K562 (cell line): ENCODE measurements around the gene GALNT7. TPM values are rescaled to one million over a fixed set of nuclear protein-coding genes. Genes with fewer than 3 reads are reported as not detected.
A peak's percentile ranks its signal among the peaks of the same experiment; 100 is the strongest.

Experiments
- ATAC-seq: fragments of 200-7000 bp; cut with Tn5 transposase; 3 replicates; pipeline ENCODE4 v1.9.1; 2020; ENCODE audit warnings: moderate library complexity
- BruUV-seq: library from RNA; stranded (reverse); fragments of 400-500 nt; replicated peaks from 2 replicates; lab custom pipeline; 2021; lab: Mats Ljungman, UMichigan
- CTCF ChIA-PET: fragments of 300-600 bp; formaldehyde crosslinking; extraction: SDS; loops from one replicate; lab custom pipeline; 2021; ENCODE audit warnings: low intra/inter-chr PET ratio; lab: Yijun Ruan, JAX
- POLR2A ChIA-PET: fragments of 300-600, 350-650 bp; sonication (Branson Sonifier 250); formaldehyde crosslinking; extraction: SDS; loops from one replicate; lab custom pipeline; 2021; ENCODE audit warnings: antibody characterized with exemption, inconsistent platforms; lab: Yijun Ruan, JAX
- DNase-seq, 4 experiments: peaks; one replicate each; pipeline versions ENCODE4 v3.0.0 to v3.0.0-alpha.2; 2011 to 2018; ENCODE audit warnings: low spot score in 3 of 4, mixed read lengths in 3 of 4; ENCODE audit errors: extremely low read depth in 1 of 4
- FAIRE-seq: peaks from 2 replicates; lab custom pipeline; 2011; peaks lifted over from hg19 to GRCh38; lab: Jason Lieb, UNC
- H2AFZ ChIP-seq: 2 replicates; pipeline ENCODE4 v1.6.0; 2011; ENCODE audit warnings: low read depth, low read length, control low read depth, inconsistent platforms
- H3K27ac ChIP-seq: fragments of 200-600 bp; 3 replicates; pipeline ENCODE4 v1.8.0; 2011; ENCODE audit warnings: low read depth, mild to moderate bottlenecking, control low read depth, inconsistent platforms, low read length, moderate library complexity, mixed read lengths; ENCODE audit errors: extremely low read depth
- H3K27me3 ChIP-seq, 2 experiments: fragments of 300-600 bp in 1 of 2; 2 replicates in 1 of 2; 3 replicates in 1 of 2; pipeline versions ENCODE4 v1.6.0 to v1.8.0; 2011; ENCODE audit warnings: inconsistent platforms in 2 of 2, low read length in 2 of 2, mild to moderate bottlenecking in 1 of 2, mixed read lengths in 1 of 2, moderate library complexity in 1 of 2; ENCODE audit not compliant: control insufficient read depth in 2 of 2, insufficient read depth in 2 of 2
- H3K36me3 ChIP-seq: fragments of 300-600 bp; 3 replicates; pipeline ENCODE4 v1.8.0; 2011; ENCODE audit warnings: mild to moderate bottlenecking, low read length, inconsistent platforms; ENCODE audit not compliant: control insufficient read depth, insufficient read depth
- H3K4me1 ChIP-seq, 2 experiments: fragments of 200-600 bp in 1 of 2; replicated peaks in 1 of 2; 2 replicates in 1 of 2; 3 replicates in 1 of 2; pipeline versions ENCODE4 v1.5.1 to v1.8.0; 2011; ENCODE audit warnings: inconsistent platforms in 2 of 2, low read length in 2 of 2, mild to moderate bottlenecking in 1 of 2, mixed read lengths in 1 of 2, moderate library complexity in 1 of 2; ENCODE audit not compliant: control insufficient read depth in 2 of 2, insufficient read depth in 2 of 2
- H3K4me2 ChIP-seq: 2 replicates; pipeline ENCODE4 v1.6.1; 2011; ENCODE audit warnings: low read length, control low read depth, inconsistent platforms, mixed read lengths; ENCODE audit not compliant: insufficient read depth
- H3K4me3 ChIP-seq: fragments of 200-600 bp; sonication (generic), shearing (Covaris generic); 2 replicates; pipeline ENCODE4 v1.5.1; 2016; ENCODE audit warnings: control low read depth, inconsistent platforms
- H3K79me2 ChIP-seq: fragments of 200-600 bp; 3 replicates; pipeline ENCODE4 v1.8.0; 2011; ENCODE audit warnings: low read length, inconsistent platforms; ENCODE audit not compliant: control insufficient read depth, insufficient read depth
- H3K9ac ChIP-seq, 2 experiments: 2 replicates each; pipeline versions ENCODE4 v1.6.0 to v1.6.1; 2011; ENCODE audit warnings: low read depth in 2 of 2, low read length in 2 of 2, control low read depth in 1 of 2, inconsistent platforms in 1 of 2, mild to moderate bottlenecking in 1 of 2, mixed read lengths in 1 of 2; ENCODE audit not compliant: insufficient read depth in 1 of 2
- H3K9me1 ChIP-seq: one replicate; pipeline ENCODE4 v1.6.0; 2011; ENCODE audit warnings: inconsistent platforms, mild to moderate bottlenecking, low read length, moderate library complexity; ENCODE audit not compliant: control insufficient read depth, insufficient read depth
- H3K9me3 ChIP-seq: replicated peaks from 2 replicates; pipeline ENCODE4 v1.5.1; 2011; ENCODE audit warnings: low read depth, low read length, inconsistent platforms; ENCODE audit not compliant: control insufficient read depth, insufficient read depth
- H4K20me1 ChIP-seq: replicated peaks from 2 replicates; pipeline ENCODE4 v1.6.1; 2011; ENCODE audit warnings: low read length, inconsistent platforms, mixed read lengths; ENCODE audit not compliant: control insufficient read depth, insufficient read depth
- ASH1L ChIP-seq: fragments of 450-650 bp; IDR thresholded peaks from 2 replicates; pipeline ENCODE4 v1.6.1; 2018; ENCODE audit warnings: borderline replicate concordance, mild to moderate bottlenecking, low read depth; ENCODE audit not compliant: partially characterized antibody
- BCLAF1 ChIP-seq, 2 experiments: fragments of 450-650 bp in 1 of 2; IDR thresholded peaks; 2 replicates each; pipeline ENCODE4 v1.6.1; 2011 to 2017; ENCODE audit warnings: low read depth in 2 of 2, antibody characterized with exemption in 1 of 2, borderline replicate concordance in 1 of 2, low read length in 1 of 2, mild to moderate bottlenecking in 1 of 2, mixed read lengths in 1 of 2; ENCODE audit not compliant: control insufficient read depth in 1 of 2
- EHMT2 ChIP-seq: fragments of 450-650 bp; IDR thresholded peaks from 2 replicates; pipeline ENCODE4 v1.6.1; 2018; ENCODE audit warnings: antibody characterized with exemption
- FOXJ2 ChIP-seq: fragments of 200-800 bp; sonication (Bioruptor generic); IDR thresholded peaks from 2 replicates; pipeline ENCODE4 v1.6.1; 2016; ENCODE audit warnings: missing genetic modification characterization, missing compliant biosample characterization
- GTF2A2 ChIP-seq: IDR thresholded peaks from 2 replicates; pipeline ENCODE4 v1.6.1; 2016; ENCODE audit warnings: mild to moderate bottlenecking, missing genetic modification characterization, missing compliant biosample characterization
- KDM1A ChIP-seq, 2 experiments: fragments of 450-650 bp; IDR thresholded peaks; 2 replicates each; pipeline ENCODE4 v1.6.1; 2016; ENCODE audit warnings: mild to moderate bottlenecking in 2 of 2
- MAFG ChIP-seq: fragments of 450-650 bp; conservative IDR thresholded peaks from 2 replicates; pipeline ENCODE4 v1.6.1; 2016; ENCODE audit warnings: missing genetic modification characterization, missing compliant biosample characterization
- NFE2 ChIP-seq: IDR thresholded peaks from 2 replicates; pipeline ENCODE4 v1.6.1; 2014; ENCODE audit warnings: antibody characterized with exemption, low read depth
- PKNOX1 ChIP-seq: fragments of 450-650 bp; IDR thresholded peaks from 2 replicates; pipeline ENCODE4 v1.6.1; 2016
- SREBF2 ChIP-seq: sonication (generic); formaldehyde crosslinking; IDR thresholded peaks from 2 replicates; pipeline ENCODE4 v1.4.0; 2020; ENCODE audit warnings: mild to moderate bottlenecking, missing genetic modification reagents
- WGBS: fragments of 100-300 bp; shearing (Covaris generic); methylation state at CpG from one replicate; pipeline ENCODE4 v1.1.6; 2016; ENCODE audit warnings: low coverage, mixed read lengths; ENCODE audit not compliant: insufficient coverage; ENCODE audit errors: missing lambda C conversion rate; 5-methylcytosine and 5-hydroxymethylcytosine counted together
- in situ Hi-C: fragments of 300-500 bp; cut with MboI; formaldehyde crosslinking; loops from 4 replicates; pipeline ENCODE4 v1.15.0; 2018; ENCODE audit warnings: inconsistent platforms, mixed read lengths
- intact Hi-C: fragments of 100-400 bp; cut with micrococcal nuclease; formaldehyde crosslinking; loops from 2 replicates; pipeline ENCODE4 v1.14.2; 2022
- polyA plus RNA-seq, 8 experiments: library from polyadenylated mRNA; depleted of rRNA in 4 of 8; stranded (reverse) in 5 of 8; unstranded in 3 of 8; fragments of >200 nt; fragmentation: Nextera tagmentation in 2 of 8; fragmentation: Illumina TruSeq in 1 of 8; extraction: Ambion mirVana in 2 of 8; extraction: Trizol in 1 of 8; gene quantifications; 2 replicates each; pipeline versions ENCODE4 v1.2.1 to v1.2.3, GENCODE V29; 2011 to 2014; ENCODE audit warnings: inconsistent platforms in 1 of 8, missing spikeins in 1 of 8
- total RNA-seq, 7 experiments: library from RNA; depleted of rRNA in 6 of 7; stranded (reverse); fragments of >200 nt in 6 of 7; fragmentation: Illumina TruSeq in 2 of 7; extraction: Trizol in 2 of 7; gene quantifications; 2 replicates each; pipeline versions ENCODE4 v1.2.1 to v1.2.3, GENCODE V29; 2011 to 2021; ENCODE audit warnings: low replicate concordance in 1 of 7

The GALNT7 gene
- total and polyA plus RNA-seq, 9 of the 15 experiments (the other 6 are each of a cell fraction or from before 2014, with no cell fraction given) = 16.7 to 38.7 (median 31.1) TPM

- in situ Hi-C loops = no loop called here
- H3K9me3 ChIP-seq = peaks cover 2% of the 10 kb centered on the region; the same call in 1 of the 2 replicates
- H3K27ac ChIP-seq = peak overlapping the region; percentile 45; the same call in 1 of the 3 replicates
- no peak overlapping the region for H3K9ac ChIP-seq
- TF ChIP-seq FOXJ2 (tag) (no peak), KDM1A (IDR thresholded peaks at IDR 0.05) (peak in 1 of 2 experiments; percentile 12; a peak in 1 of 4 replicates), GTF2A2 (tag) (no peak)
- TF ChIP-seq, all 486 proteins: peak for 1
- peak overlapping the region; percentile 10; the same call in 1 of the 2 replicates for H3K4me2 ChIP-seq
- no peaks in the 10 kb centered on the region for H3K9me1 ChIP-seq
- no peak overlapping the region for H2AFZ ChIP-seq
- peak; percentile 11 for FAIRE-seq
- H3K36me3 ChIP-seq = no peaks in the 10 kb centered on the region; the same call in 1 of the 3 replicates
- WGBS = 39% methylated on average over 4 of the region's 4 CpGs
- H3K4me1 ChIP-seq = peaks cover 0 to 25% of the 10 kb centered on the region in 2 experiments; a peak in 2 of 5 replicates
- peaks cover 78% of the 10 kb centered on the region for H3K79me2 ChIP-seq
- POLR2A ChIA-PET = no interaction called here
- CTCF ChIA-PET = no interaction called here
- no TSS peak for BruUV-seq
- H4K20me1 ChIP-seq = no peaks in the 10 kb centered on the region
- H3K27me3 ChIP-seq = no peaks in the 10 kb centered on the region
- H3K4me3 ChIP-seq = no peak overlapping the region
- intact Hi-C loops = no loop called here
- peak; percentile 72 for ATAC-seq
- peak in 1 of 4 experiments; percentile 30 for DNase-seq
Measured at GRCh38 chr4:173226401-173226888, 57.8 kb downstream of the GALNT7 start.

GRCh38 chr4:173227756-173228155, 59.1 kb downstream of the GALNT7 start:
- Histone ChIP-seq H3K27ac (no peak overlapping the region), H2AFZ (no peak overlapping the region), H3K27me3 (no peaks in the 10 kb centered on the region), H4K20me1 (no peaks in the 10 kb centered on the region), H3K79me2 (peaks cover 75% of the 10 kb centered on the region), H3K4me1 (peaks cover 0 to 25% of the 10 kb centered on the region in 2 experiments; a peak in 3 of 5 replicates), H3K9me3 (peaks cover 2% of the 10 kb centered on the region; the same call in 1 of the 2 replicates), H3K4me3 (no peak overlapping the region), H3K9ac (no peak overlapping the region), H3K9me1 (no peaks in the 10 kb centered on the region), H3K4me2 (no peak overlapping the region), H3K36me3 (no peaks in the 10 kb centered on the region; the same call in 1 of the 3 replicates)
- FAIRE-seq (peak; percentile 58), DNase-seq (no peak), ATAC-seq (no peak)
- intact Hi-C loops = no loop called here
- ChIA-PET CTCF (no interaction called here), POLR2A (interaction anchor here (1.5 kb wide), 1 partner anchor 11 kb away, joined by 4 read pairs; no protein-coding TSS in a partner anchor)
- no TSS peak for BruUV-seq
- in situ Hi-C loops = no loop called here
- WGBS = 31% methylated on average over 2 of the region's 2 CpGs
- TF ChIP-seq ASH1L (no peak), EHMT2 (no peak), PKNOX1 (peak; percentile 18; the same call in 1 of the 2 replicates), MAFG (tag) (peak; percentile 50), BCLAF1 (IDR thresholded peaks at IDR 0.05; ENCODE audit: borderline replicate concordance in 1 of 2, control insufficient read depth in 1 of 2, low read depth in 2 of 2, low read length in 1 of 2) (no peak), SREBF2 (CRISPR knock-in tag) (no peak), NFE2 (peak; percentile 73)
